ENCODE data around the gene KDM6A.
"Not testable (repeated sequence)": the region's sequence is repeated elsewhere in the genome, so short reads cannot be mapped to it uniquely, and the experiment has no call there.

Gene KDM6A

GRCh38 chrX:44922980-44923379, 50.0 kb downstream of the KDM6A start:
- DNase-seq (ENCODE audit: low read depth, low spot score) = no peak

- DNase-seq (ENCODE audit: low read depth, low spot score) = no peak
Measured at GRCh38 chrX:44927398-44927797, 54.4 kb downstream of the KDM6A start.

- no peak for DNase-seq (ENCODE audit: low read depth, low spot score)
Measured at GRCh38 chrX:44931441-44931973, 58.5 kb downstream of the KDM6A start.

GRCh38 chrX:44935172-44935571, 62.2 kb downstream of the KDM6A start:
- no peak for DNase-seq (ENCODE audit: low read depth, low spot score)

GRCh38 chrX:44935640-44936039, 62.7 kb downstream of the KDM6A start:
- DNase-seq (ENCODE audit: low read depth, low spot score) = no peak

- no peak for DNase-seq (ENCODE audit: low read depth, low spot score)
Measured at GRCh38 chrX:44937606-44938005, 64.6 kb downstream of the KDM6A start.

- DNase-seq (ENCODE audit: low read depth, low spot score) = no peak
Measured at GRCh38 chrX:44938111-44938510, 65.1 kb downstream of the KDM6A start.

GRCh38 chrX:44940541-44940940, 67.6 kb downstream of the KDM6A start:
- not testable (repeated sequence) for DNase-seq (ENCODE audit: low read depth, low spot score)

- no peak for DNase-seq (ENCODE audit: low read depth, low spot score)
Measured at GRCh38 chrX:44943007-44943406, 70.0 kb downstream of the KDM6A start.

GRCh38 chrX:44944894-44945293, 71.9 kb downstream of the KDM6A start:
- DNase-seq (ENCODE audit: low read depth, low spot score) = no peak

- DNase-seq (ENCODE audit: low read depth, low spot score) = no peak
Measured at GRCh38 chrX:44945736-44946135, 72.7 kb downstream of the KDM6A start.

GRCh38 chrX:44946771-44947170, 73.8 kb downstream of the KDM6A start:
- no peak for DNase-seq (ENCODE audit: low read depth, low spot score)

- DNase-seq (ENCODE audit: low read depth, low spot score) = no peak
Measured at GRCh38 chrX:44947995-44948394, 75.0 kb downstream of the KDM6A start.

- DNase-seq (ENCODE audit: low read depth, low spot score) = no peak
Measured at GRCh38 chrX:44948406-44948805, 75.4 kb downstream of the KDM6A start.

- no peak for DNase-seq (ENCODE audit: low read depth, low spot score)
Measured at GRCh38 chrX:44949125-44949524, 76.1 kb downstream of the KDM6A start.

- not testable (repeated sequence) for DNase-seq (ENCODE audit: low read depth, low spot score)
Measured at GRCh38 chrX:44950471-44951366, 77.7 kb downstream of the KDM6A start.

- no peak for DNase-seq (ENCODE audit: low read depth, low spot score)
Measured at GRCh38 chrX:44951572-44952067, 78.6 kb downstream of the KDM6A start.

- no peak for DNase-seq (ENCODE audit: low read depth, low spot score)
Measured at GRCh38 chrX:44952329-44953027, 79.5 kb downstream of the KDM6A start.

- no peak for DNase-seq (ENCODE audit: low read depth, low spot score)
Measured at GRCh38 chrX:44953734-44954502, 80.9 kb downstream of the KDM6A start.

- DNase-seq (ENCODE audit: low read depth, low spot score) = no peak
Measured at GRCh38 chrX:44954562-44954961, 81.6 kb downstream of the KDM6A start.

- DNase-seq (ENCODE audit: low read depth, low spot score) = no peak
Measured at GRCh38 chrX:44957848-44958247, 84.9 kb downstream of the KDM6A start.

GRCh38 chrX:44958480-44958879, 85.5 kb downstream of the KDM6A start:
- no peak for DNase-seq (ENCODE audit: low read depth, low spot score)
